IPS-20b (cell line): ENCODE results near the gene ARHGAP15.

Experiments used
- H3K27ac ChIP-seq: one replicate; pipeline ENCODE4 v1.5.1; 2013; ENCODE audit warnings: low read length
- H3K27me3 ChIP-seq: 2 replicates; pipeline ENCODE4 v1.6.1; 2013; ENCODE audit warnings: mild to moderate bottlenecking, low read length, inconsistent platforms; ENCODE audit not compliant: insufficient read depth
- H3K36me3 ChIP-seq: 2 replicates; pipeline ENCODE4 v1.6.1; 2013; ENCODE audit warnings: low read depth, mild to moderate bottlenecking, inconsistent platforms, low read length, moderate library complexity; ENCODE audit not compliant: insufficient read depth
- H3K4me1 ChIP-seq: 2 replicates; pipeline ENCODE4 v1.6.1; 2013; ENCODE audit warnings: mild to moderate bottlenecking, control low read depth, inconsistent platforms, low read length, moderate library complexity; ENCODE audit not compliant: insufficient read depth
- H3K4me3 ChIP-seq: 2 replicates; pipeline ENCODE4 v1.5.1; 2013; ENCODE audit warnings: mild to moderate bottlenecking, low read length, inconsistent platforms
- H3K9ac ChIP-seq: 2 replicates; pipeline ENCODE4 v1.6.1; 2013; ENCODE audit warnings: low read depth, mild to moderate bottlenecking, inconsistent platforms, low read length, moderate library complexity
- H3K9me3 ChIP-seq: 2 replicates; pipeline ENCODE4 v1.6.1; 2013; ENCODE audit warnings: mild to moderate bottlenecking, low read depth, low read length, inconsistent platforms; ENCODE audit not compliant: insufficient read depth

The ARHGAP15 gene

GRCh38 chr2:143514413-143514812, 385.2 kb downstream of the ARHGAP15 start:
- no peaks in the 10 kb centered on the region for H3K9me3 ChIP-seq
- H3K27me3 ChIP-seq, result no peaks in the 10 kb centered on the region
- no peak overlapping the region for H3K9ac ChIP-seq
- no peaks in the 10 kb centered on the region for H3K4me1 ChIP-seq
- H3K4me3 ChIP-seq, result no peak overlapping the region
- H3K36me3 ChIP-seq, result no peaks in the 10 kb centered on the region
- no peak overlapping the region for H3K27ac ChIP-seq

- Histone ChIP-seq H3K9me3 (no peaks in the 10 kb centered on the region), H3K36me3 (no peaks in the 10 kb centered on the region), H3K4me3 (no peak overlapping the region), H3K27ac (no peak overlapping the region), H3K9ac (no peak overlapping the region), H3K4me1 (no peaks in the 10 kb centered on the region), H3K27me3 (no peaks in the 10 kb centered on the region)
Measured at GRCh38 chr2:143515318-143515717, 386.1 kb downstream of the ARHGAP15 start.

- H3K9ac ChIP-seq, result no peak overlapping the region
- H3K4me1 ChIP-seq, result no peaks in the 10 kb centered on the region
- H3K27me3 ChIP-seq, result no peaks in the 10 kb centered on the region
- no peak overlapping the region for H3K27ac ChIP-seq
- no peak overlapping the region for H3K4me3 ChIP-seq
- H3K9me3 ChIP-seq, result no peaks in the 10 kb centered on the region
- no peaks in the 10 kb centered on the region for H3K36me3 ChIP-seq
Measured at GRCh38 chr2:143519521-143519920, 390.3 kb downstream of the ARHGAP15 start.

- no peaks in the 10 kb centered on the region for H3K36me3 ChIP-seq
- no peak overlapping the region for H3K27ac ChIP-seq
- no peak overlapping the region for H3K4me3 ChIP-seq
- H3K27me3 ChIP-seq, result no peaks in the 10 kb centered on the region
- no peak overlapping the region for H3K9ac ChIP-seq
- no peaks in the 10 kb centered on the region for H3K9me3 ChIP-seq
- peaks cover 3% of the 10 kb centered on the region; the same call in 1 of the 2 replicates for H3K4me1 ChIP-seq
Measured at GRCh38 chr2:143521396-143521795, 392.2 kb downstream of the ARHGAP15 start.

- no peak overlapping the region for H3K27ac ChIP-seq
- H3K4me3 ChIP-seq, result no peak overlapping the region
- H3K9ac ChIP-seq, result no peak overlapping the region
- no peaks in the 10 kb centered on the region for H3K27me3 ChIP-seq
- no peaks in the 10 kb centered on the region for H3K36me3 ChIP-seq
- no peaks in the 10 kb centered on the region for H3K9me3 ChIP-seq
- peaks cover 3% of the 10 kb centered on the region; the same call in 1 of the 2 replicates for H3K4me1 ChIP-seq
Measured at GRCh38 chr2:143522699-143523098, 393.5 kb downstream of the ARHGAP15 start.

GRCh38 chr2:143524119-143524553, 394.9 kb downstream of the ARHGAP15 start:
- no peaks in the 10 kb centered on the region for H3K9me3 ChIP-seq
- no peak overlapping the region for H3K9ac ChIP-seq
- H3K36me3 ChIP-seq, result no peaks in the 10 kb centered on the region
- H3K27ac ChIP-seq, result no peak overlapping the region
- H3K27me3 ChIP-seq, result no peaks in the 10 kb centered on the region
- no peak overlapping the region for H3K4me3 ChIP-seq
- peaks cover 3% of the 10 kb centered on the region; the same call in 1 of the 2 replicates for H3K4me1 ChIP-seq

- Histone ChIP-seq H3K9ac (no peak overlapping the region), H3K4me3 (no peak overlapping the region), H3K36me3 (no peaks in the 10 kb centered on the region), H3K27me3 (no peaks in the 10 kb centered on the region), H3K4me1 (peaks cover 3% of the 10 kb centered on the region; the same call in 1 of the 2 replicates), H3K9me3 (no peaks in the 10 kb centered on the region), H3K27ac (no peak overlapping the region)
Measured at GRCh38 chr2:143524559-143525401, 395.6 kb downstream of the ARHGAP15 start.

GRCh38 chr2:143525402-143525860, 396.2 kb downstream of the ARHGAP15 start:
- Histone ChIP-seq H3K27ac (no peak overlapping the region), H3K9ac (no peak overlapping the region), H3K4me1 (peaks cover 3% of the 10 kb centered on the region; the same call in 1 of the 2 replicates), H3K36me3 (no peaks in the 10 kb centered on the region), H3K4me3 (no peak overlapping the region), H3K9me3 (no peaks in the 10 kb centered on the region), H3K27me3 (no peaks in the 10 kb centered on the region)

GRCh38 chr2:143526498-143526897, 397.3 kb downstream of the ARHGAP15 start:
- no peak overlapping the region for H3K9ac ChIP-seq

GRCh38 chr2:143528021-143528420, 398.8 kb downstream of the ARHGAP15 start:
- no peak overlapping the region for H3K9ac ChIP-seq
- H3K36me3 ChIP-seq, result no peaks in the 10 kb centered on the region
- peaks cover 3% of the 10 kb centered on the region; the same call in 1 of the 2 replicates for H3K4me1 ChIP-seq
- H3K9me3 ChIP-seq, result no peaks in the 10 kb centered on the region
- H3K4me3 ChIP-seq, result no peak overlapping the region
- H3K27ac ChIP-seq, result no peak overlapping the region
- H3K27me3 ChIP-seq, result no peaks in the 10 kb centered on the region

More at GRCh38 chr2:143526498-143526897, 397.3 kb downstream of the ARHGAP15 start:
- H3K4me1 ChIP-seq, result peaks cover 3% of the 10 kb centered on the region; the same call in 1 of the 2 replicates
- H3K4me3 ChIP-seq, result no peak overlapping the region
- H3K27me3 ChIP-seq, result no peaks in the 10 kb centered on the region
- no peaks in the 10 kb centered on the region for H3K9me3 ChIP-seq
- no peaks in the 10 kb centered on the region for H3K36me3 ChIP-seq
- H3K27ac ChIP-seq, result no peak overlapping the region

- H3K4me1 ChIP-seq, result peaks cover 3% of the 10 kb centered on the region; the same call in 1 of the 2 replicates
- H3K27me3 ChIP-seq, result no peaks in the 10 kb centered on the region
- H3K9ac ChIP-seq, result no peak overlapping the region
- no peaks in the 10 kb centered on the region for H3K9me3 ChIP-seq
- H3K36me3 ChIP-seq, result no peaks in the 10 kb centered on the region
- H3K27ac ChIP-seq, result no peak overlapping the region
- H3K4me3 ChIP-seq, result no peak overlapping the region
Measured at GRCh38 chr2:143529118-143529720, 400.0 kb downstream of the ARHGAP15 start.

- H3K27me3 ChIP-seq, result no peaks in the 10 kb centered on the region
- no peaks in the 10 kb centered on the region for H3K9me3 ChIP-seq
- no peaks in the 10 kb centered on the region for H3K4me1 ChIP-seq
- no peak overlapping the region for H3K4me3 ChIP-seq
- H3K36me3 ChIP-seq, result no peaks in the 10 kb centered on the region
- no peak overlapping the region for H3K27ac ChIP-seq
- no peak overlapping the region for H3K9ac ChIP-seq
Measured at GRCh38 chr2:143530758-143531157, 401.5 kb downstream of the ARHGAP15 start.
